ENCODE results near the gene PLEKHO1.

PLEKHO1 gene

GRCh38 chr1:150176593-150176992 is 26.9 kb downstream of the PLEKHO1 start:
- no peak for TF ChIP-seq CTCF (IDR thresholded peaks at IDR 0.05; ENCODE audit: low read depth, low read length)
- no peaks in the 10 kb centered on the region for H3K27me3 ChIP-seq
- no peak for DNase-seq
- no peaks in the 10 kb centered on the region for H3K9me3 ChIP-seq
- H3K36me3 ChIP-seq, result no peaks in the 10 kb centered on the region
- no peak overlapping the region for H3K4me3 ChIP-seq (ENCODE audit: low read depth, low read length)
- H3K4me1 ChIP-seq, result no peaks in the 10 kb centered on the region

- H3K27me3 ChIP-seq, result no peaks in the 10 kb centered on the region
- TF ChIP-seq CTCF (IDR thresholded peaks at IDR 0.05; ENCODE audit: low read depth, low read length), result no peak
- no peaks in the 10 kb centered on the region for H3K36me3 ChIP-seq
- no peak overlapping the region for H3K4me3 ChIP-seq (ENCODE audit: low read depth, low read length)
- DNase-seq, result no peak
- no peaks in the 10 kb centered on the region for H3K4me1 ChIP-seq
- H3K9me3 ChIP-seq, result no peaks in the 10 kb centered on the region
Observed at GRCh38 chr1:150178548-150178947, 28.8 kb downstream of the PLEKHO1 start.

GRCh38 chr1:150179867-150180266 is 30.2 kb downstream of the PLEKHO1 start:
- DNase-seq, result no peak
- H3K4me1 ChIP-seq, result no peaks in the 10 kb centered on the region
- no peak overlapping the region for H3K4me3 ChIP-seq (ENCODE audit: low read depth, low read length)
- H3K36me3 ChIP-seq, result no peaks in the 10 kb centered on the region
- no peaks in the 10 kb centered on the region for H3K9me3 ChIP-seq
- no peak for TF ChIP-seq CTCF (IDR thresholded peaks at IDR 0.05; ENCODE audit: low read depth, low read length)
- H3K27me3 ChIP-seq, result no peaks in the 10 kb centered on the region

GRCh38 chr1:150180474-150180873 is 30.8 kb downstream of the PLEKHO1 start:
- no peak for DNase-seq
- H3K36me3 ChIP-seq, result no peaks in the 10 kb centered on the region
- no peaks in the 10 kb centered on the region for H3K9me3 ChIP-seq
- H3K27me3 ChIP-seq, result no peaks in the 10 kb centered on the region
- H3K4me1 ChIP-seq, result no peaks in the 10 kb centered on the region
- no peak overlapping the region for H3K4me3 ChIP-seq (ENCODE audit: low read depth, low read length)
- TF ChIP-seq CTCF (IDR thresholded peaks at IDR 0.05; ENCODE audit: low read depth, low read length), result no peak

GRCh38 chr1:150182247-150182646 is 32.5 kb downstream of the PLEKHO1 start:
- H3K9me3 ChIP-seq, result no peaks in the 10 kb centered on the region
- no peak for TF ChIP-seq CTCF (IDR thresholded peaks at IDR 0.05; ENCODE audit: low read depth, low read length)
- no peak for DNase-seq
- H3K4me1 ChIP-seq, result no peaks in the 10 kb centered on the region
- no peak overlapping the region for H3K4me3 ChIP-seq (ENCODE audit: low read depth, low read length)
- H3K36me3 ChIP-seq, result no peaks in the 10 kb centered on the region
- no peaks in the 10 kb centered on the region for H3K27me3 ChIP-seq

- no peak for DNase-seq
- H3K9me3 ChIP-seq, result no peaks in the 10 kb centered on the region
- H3K4me3 ChIP-seq (ENCODE audit: low read depth, low read length), result no peak overlapping the region
- no peaks in the 10 kb centered on the region for H3K4me1 ChIP-seq
- no peaks in the 10 kb centered on the region for H3K27me3 ChIP-seq
- H3K36me3 ChIP-seq, result no peaks in the 10 kb centered on the region
- TF ChIP-seq CTCF (IDR thresholded peaks at IDR 0.05; ENCODE audit: low read depth, low read length), result no peak
Observed at GRCh38 chr1:150183061-150183460, 33.3 kb downstream of the PLEKHO1 start.
